T follicular helper cell (primary cell): ENCODE results near the gene SIGLEC15.
"Not testable (repeated sequence)": the region's sequence is repeated elsewhere in the genome, so short reads cannot be mapped to it uniquely, and the experiment has no call there.

ENCODE experiments used
- DNase-seq: peaks from one replicate; pipeline ENCODE4 v3.0.0-alpha.2; 2020; ENCODE audit warnings: low read depth

SIGLEC15 gene

GRCh38 chr18:45844938-45845337, 19.5 kb downstream of the SIGLEC15 start:
- DNase-seq = no peak

GRCh38 chr18:45845410-45845809, 19.9 kb downstream of the SIGLEC15 start:
- DNase-seq = no peak

GRCh38 chr18:45847119-45847518, 21.6 kb downstream of the SIGLEC15 start:
- DNase-seq = no peak

GRCh38 chr18:45848643-45849042, 23.2 kb downstream of the SIGLEC15 start:
- not testable (repeated sequence) for DNase-seq

- DNase-seq = no peak
Observed at GRCh38 chr18:45849529-45849928, 24.1 kb downstream of the SIGLEC15 start.

- no peak for DNase-seq
Observed at GRCh38 chr18:45850021-45850420, 24.5 kb downstream of the SIGLEC15 start.

GRCh38 chr18:45851161-45851925, 25.9 kb downstream of the SIGLEC15 start:
- DNase-seq = no peak

GRCh38 chr18:45852631-45853030, 27.2 kb downstream of the SIGLEC15 start:
- no peak for DNase-seq

- no peak for DNase-seq
Observed at GRCh38 chr18:45854036-45854586, 28.6 kb downstream of the SIGLEC15 start.

- DNase-seq = no peak
Observed at GRCh38 chr18:45856531-45856930, 31.1 kb downstream of the SIGLEC15 start.

- no peak for DNase-seq
Observed at GRCh38 chr18:45859334-45859733, 33.9 kb downstream of the SIGLEC15 start.

- no peak for DNase-seq
Observed at GRCh38 chr18:45860492-45860891, 35.0 kb downstream of the SIGLEC15 start.

- no peak for DNase-seq
Observed at GRCh38 chr18:45860971-45861370, 35.5 kb downstream of the SIGLEC15 start.

GRCh38 chr18:45861926-45862325, 36.5 kb downstream of the SIGLEC15 start:
- DNase-seq = no peak

- DNase-seq = no peak
Observed at GRCh38 chr18:45863469-45863868, 38.0 kb downstream of the SIGLEC15 start.

GRCh38 chr18:45864081-45864480, 38.6 kb downstream of the SIGLEC15 start:
- no peak for DNase-seq

- no peak for DNase-seq
Observed at GRCh38 chr18:45865466-45865865, 40.0 kb downstream of the SIGLEC15 start.

GRCh38 chr18:45870419-45870818, 44.9 kb downstream of the SIGLEC15 start:
- no peak for DNase-seq

GRCh38 chr18:45871431-45872084, 46.1 kb downstream of the SIGLEC15 start:
- DNase-seq = no peak

- DNase-seq = peak; percentile 27
Observed at GRCh38 chr18:45874491-45875184, 49.2 kb downstream of the SIGLEC15 start.

GRCh38 chr18:45876161-45876560, 50.7 kb downstream of the SIGLEC15 start:
- DNase-seq = no peak

GRCh38 chr18:45877403-45877802, 51.9 kb downstream of the SIGLEC15 start:
- no peak for DNase-seq
